Glomerular endothelial cell (primary cell): ENCODE measurements around the gene FER1L5. TPM values are rescaled to one million over a fixed set of nuclear protein-coding genes. Genes with fewer than 3 reads are reported as not detected.

ENCODE experiments used
- DNase-seq: peaks from one replicate; pipeline ENCODE4 v3.0.0-alpha.2; 2011; ENCODE audit warnings: low read depth, low spot score; ENCODE audit errors: extremely low read depth
- total RNA-seq: library from RNA; depleted of rRNA; stranded (reverse); fragments of >200 nt; gene quantifications from 2 replicates; pipeline ENCODE4 v1.2.3, GENCODE V29; 2015

FER1L5 gene
- total RNA-seq: 0.15 TPM in 1 of 2 replicates, not detected in the other

DNA sequence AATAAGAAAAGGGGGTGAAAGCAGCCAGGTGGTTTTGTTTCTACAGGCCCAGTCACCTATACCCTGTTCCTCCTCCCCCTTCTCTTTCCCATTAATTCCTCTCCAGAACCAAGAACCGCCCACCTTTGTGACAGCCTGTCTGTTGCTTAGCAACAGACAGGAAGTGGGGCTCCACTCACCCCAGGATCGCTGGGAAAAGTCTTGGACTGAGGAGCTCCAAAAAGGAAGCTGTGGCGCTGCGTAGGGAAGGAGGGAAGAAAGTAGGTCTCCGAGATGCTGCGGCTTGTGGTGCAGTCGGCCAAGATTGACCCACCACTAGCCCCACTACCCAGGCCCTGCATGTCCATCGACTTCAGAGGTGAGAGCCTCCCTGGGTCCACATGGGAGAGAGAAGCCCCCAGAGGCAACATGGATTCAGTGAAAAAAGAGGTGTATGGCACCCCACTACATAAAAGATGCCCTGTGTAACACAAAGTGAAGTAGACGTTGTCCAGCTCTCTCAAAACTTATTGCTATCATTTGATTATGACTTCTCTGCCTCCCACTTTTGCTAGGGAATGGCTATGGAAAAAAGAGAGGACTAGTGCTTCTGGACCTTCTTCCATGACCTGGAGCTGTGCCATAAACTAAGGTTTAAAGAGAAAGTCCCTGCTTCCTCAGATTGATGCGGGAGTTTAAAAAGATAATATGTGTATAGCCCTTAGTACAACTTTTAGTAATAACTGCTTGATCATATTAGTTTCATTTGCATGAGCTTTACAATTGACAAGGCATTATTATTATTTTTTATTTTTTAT, at the start of gene FER1L5:
Gene FER1L5, plus strand, starts transcription at position 201 of the 797 bp plus-strand sequence. Its CDS starts 73 bp downstream, at position 274.
- DNase-seq: no peak

GRCh38 chr2:96594282-96594681, 48.3 kb upstream of the FER1L5 start:
- no peak for DNase-seq

DNA sequence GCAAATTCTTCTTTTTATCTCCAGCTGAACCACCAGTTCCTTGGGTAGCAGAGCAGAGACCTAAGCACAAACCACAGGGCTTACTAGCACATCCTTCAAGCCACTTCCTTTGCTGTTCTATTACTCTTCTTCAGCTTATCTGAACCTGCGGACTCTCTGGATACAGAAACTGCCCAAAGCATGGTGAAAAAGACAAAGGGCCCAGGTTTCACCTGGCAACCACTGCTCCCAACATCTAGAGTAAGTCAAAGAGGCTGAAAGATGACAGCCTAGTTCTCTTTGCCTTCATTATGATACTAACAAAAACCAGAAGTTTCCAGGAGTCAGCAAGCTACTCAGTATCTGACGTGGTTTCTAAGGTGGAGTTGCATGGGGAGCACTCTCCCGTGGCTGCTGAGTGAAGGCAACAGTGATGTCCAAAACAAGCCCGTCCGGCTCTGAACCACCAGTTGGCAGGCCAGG, 47.8 kb upstream of the FER1L5 start:
- no peak for DNase-seq

DNA sequence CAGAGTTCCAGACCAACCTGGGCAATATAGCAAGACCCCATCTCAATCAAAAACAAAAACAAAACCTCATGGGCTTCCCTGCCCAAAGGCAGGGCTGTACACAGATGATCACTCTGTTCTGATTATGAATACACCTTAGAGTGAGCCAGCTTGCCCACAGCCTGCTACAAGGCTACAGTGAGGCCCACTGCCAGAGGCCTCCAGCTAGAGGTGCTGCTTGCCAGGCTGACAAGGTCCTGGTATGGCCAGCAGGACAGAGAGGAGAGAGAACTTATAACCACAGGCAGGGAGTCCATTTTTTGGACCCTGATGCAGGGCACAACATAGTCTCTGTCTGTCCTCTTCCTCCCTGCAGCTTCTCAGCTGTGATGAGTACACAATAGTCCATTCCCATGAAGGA, 46.0 kb upstream of the FER1L5 start:
- no peak for DNase-seq

DNA sequence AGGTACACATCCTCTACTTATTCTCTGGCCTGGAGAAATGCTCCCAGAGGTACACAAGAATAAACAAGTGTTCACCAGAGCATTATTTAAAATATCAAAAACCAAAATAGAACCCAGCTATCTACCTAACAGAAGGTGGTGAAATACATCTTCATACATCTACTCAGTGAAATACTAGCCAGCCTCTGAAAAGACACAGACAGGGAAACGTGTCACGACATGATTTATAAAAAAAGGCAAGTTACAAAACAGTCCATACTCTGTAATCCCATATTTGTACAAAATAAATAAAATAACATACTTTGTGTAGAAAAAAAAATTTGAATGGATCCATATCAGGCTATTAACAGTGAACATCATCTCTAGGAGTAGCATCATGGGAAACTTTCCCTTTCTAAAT, 42.6 kb upstream of the FER1L5 start:
- DNase-seq: no peak

DNA sequence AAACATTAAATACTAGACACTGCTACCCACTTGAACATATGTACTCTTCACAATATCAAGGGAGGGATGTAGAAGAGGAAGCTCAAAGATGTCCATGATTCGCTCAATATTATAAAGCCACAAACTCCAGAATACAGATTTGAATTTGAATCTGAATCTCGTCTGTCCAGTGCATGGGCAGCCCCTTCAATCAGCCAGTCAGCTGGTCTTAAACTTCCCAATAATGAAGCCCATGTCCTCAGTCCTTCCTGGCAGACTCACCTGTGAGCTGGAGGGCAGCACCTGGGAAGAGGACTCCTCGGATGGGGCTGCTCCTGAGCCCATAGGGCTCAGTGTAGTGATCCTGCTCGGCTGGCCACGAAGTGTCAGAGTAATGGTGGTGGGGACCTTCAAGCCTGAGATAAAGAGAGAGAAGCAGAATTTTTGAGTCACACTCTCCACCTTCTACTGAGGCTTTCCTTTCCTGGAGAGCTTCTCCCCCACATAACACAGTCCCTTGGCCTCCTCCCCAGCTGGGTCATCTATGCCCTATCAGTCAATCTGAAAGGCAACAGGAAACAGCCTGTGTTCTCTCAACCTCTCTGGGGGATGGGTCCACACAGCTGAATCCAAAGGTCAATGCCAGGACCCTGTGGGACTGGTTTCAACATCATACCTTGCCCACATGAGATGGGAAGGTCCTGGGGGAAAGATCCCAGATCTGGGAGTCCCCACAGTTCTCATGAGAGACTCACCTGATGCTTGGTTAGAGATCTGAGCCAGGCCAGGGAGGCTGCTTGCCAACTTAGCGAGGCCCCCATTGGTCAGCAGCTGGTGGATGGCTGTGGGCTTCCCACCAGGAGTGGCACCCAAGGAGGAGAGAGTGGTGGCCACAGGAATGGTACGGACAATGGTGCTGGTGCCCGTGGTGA, 40.9 kb upstream of the FER1L5 start:
- no peak for DNase-seq

DNA sequence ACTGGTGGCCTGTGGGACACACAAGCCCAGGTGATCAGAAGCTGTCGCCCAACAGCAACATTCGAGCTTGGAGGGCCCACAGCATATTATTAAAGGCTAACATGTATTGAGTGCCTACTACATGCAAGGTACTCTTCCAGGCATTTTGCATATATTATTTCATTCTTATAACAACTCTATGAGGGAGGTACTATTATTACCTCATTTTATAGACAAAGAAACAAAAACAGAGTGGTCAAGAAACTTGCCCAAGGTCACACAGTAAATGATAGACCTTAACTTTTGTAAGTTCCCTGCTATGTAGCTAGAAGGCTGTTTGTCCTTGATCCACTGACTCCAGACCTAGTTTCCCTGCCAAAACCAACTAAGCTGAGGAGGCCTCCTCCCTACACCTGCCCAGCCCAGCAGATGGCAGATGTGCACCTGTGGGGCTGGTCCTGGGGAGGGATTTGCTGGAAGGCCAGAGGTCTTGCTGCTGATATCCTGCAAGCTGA, 40.2 kb upstream of the FER1L5 start:
- no peak for DNase-seq

DNA sequence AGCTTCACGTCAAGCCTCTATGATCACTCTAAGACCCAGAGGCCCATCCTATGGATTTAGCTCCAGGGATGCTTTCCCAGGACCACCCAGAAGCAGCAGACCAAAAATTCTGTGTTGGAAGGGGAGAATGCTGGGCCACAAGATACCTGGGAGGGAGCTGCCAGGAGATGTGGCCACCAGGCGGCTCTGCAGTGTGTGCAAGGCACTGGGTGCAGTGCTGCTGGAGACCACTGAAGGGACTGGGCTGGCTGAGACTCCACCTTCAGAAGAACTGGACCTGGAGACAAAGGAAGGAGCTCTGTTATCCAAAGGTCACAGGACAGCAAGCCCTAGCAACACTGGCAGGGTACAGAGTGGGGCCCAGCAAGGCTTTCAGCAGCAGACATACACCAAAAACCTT, 38.5 kb upstream of the FER1L5 start:
- no peak for DNase-seq

GRCh38 chr2:96608469-96609455, 33.8 kb upstream of the FER1L5 start:
- DNase-seq: no peak

- no peak for DNase-seq
These were observed 26.4 kb upstream of the FER1L5 start for GRCh38 chr2:96616128-96616527.

DNA sequence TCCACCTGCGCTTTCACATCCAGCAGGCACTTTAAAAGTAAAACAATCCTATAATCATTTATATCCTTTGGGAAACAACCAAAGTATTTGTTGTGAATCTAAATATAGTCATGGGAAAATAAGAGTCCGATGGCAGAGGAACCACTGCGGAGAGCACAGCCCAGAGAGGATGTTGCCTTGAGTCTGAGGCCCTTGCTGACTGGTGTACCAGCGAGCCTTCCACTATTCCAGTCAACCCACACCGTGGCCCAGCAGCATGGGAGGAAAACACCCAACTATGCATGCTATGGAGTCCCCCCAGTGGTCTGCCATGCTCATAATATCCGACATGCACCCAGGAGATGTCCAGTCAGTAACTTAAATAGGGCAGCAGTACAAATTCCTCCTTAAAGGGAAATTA, 26.0 kb upstream of the FER1L5 start:
- no peak for DNase-seq

DNA sequence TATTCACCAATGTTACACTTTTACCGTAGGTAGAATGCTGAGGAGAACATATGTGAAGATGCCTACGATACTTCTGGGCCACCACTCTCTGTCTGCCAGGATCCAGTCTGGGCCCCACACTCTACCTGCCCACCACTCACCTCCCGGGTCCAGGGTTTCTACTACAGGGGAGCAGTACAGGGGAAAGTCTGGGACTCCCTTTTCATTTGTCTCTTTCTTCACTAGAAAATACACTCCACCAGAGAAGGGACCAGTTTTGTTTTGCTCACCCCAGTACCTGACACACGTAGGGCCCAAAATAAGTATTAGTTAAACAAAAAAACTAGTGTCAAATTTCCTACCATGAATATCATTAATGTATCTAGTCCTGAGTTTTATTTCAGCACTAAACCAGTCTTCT, 25.6 kb upstream of the FER1L5 start:
- no peak for DNase-seq

GRCh38 chr2:96618596-96619283, 23.8 kb upstream of the FER1L5 start:
- no peak for DNase-seq

- no peak for DNase-seq
These were observed 20.0 kb upstream of the FER1L5 start for GRCh38 chr2:96622544-96622943.

GRCh38 chr2:96623116-96623515, 19.4 kb upstream of the FER1L5 start:
- DNase-seq: no peak

- no peak for DNase-seq
These were observed 16.7 kb upstream of the FER1L5 start for GRCh38 chr2:96625571-96626552.

DNA sequence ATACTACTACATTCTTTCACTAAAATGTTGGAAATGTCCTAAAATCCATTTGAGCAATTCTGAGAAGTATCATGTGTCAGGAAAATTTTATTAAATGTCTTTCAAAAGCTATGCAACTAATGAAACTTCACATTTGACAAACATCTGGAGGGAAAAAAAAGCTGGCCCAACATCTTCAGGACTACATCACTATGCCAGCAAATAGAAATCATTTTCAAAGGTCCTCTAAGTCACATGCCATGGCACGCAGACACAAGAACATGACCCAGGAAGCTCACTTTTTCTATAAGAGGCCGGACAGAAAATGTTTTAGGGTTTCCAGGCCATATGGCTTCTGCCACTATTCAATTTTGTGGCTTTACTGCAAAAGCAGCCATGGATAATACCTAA, 16.0 kb upstream of the FER1L5 start:
- DNase-seq: no peak

- DNase-seq: no peak
These were observed 10.6 kb upstream of the FER1L5 start for GRCh38 chr2:96631804-96632435.
